WTC11 (cell line): ENCODE data around the gene SLC1A4. TPM values are rescaled to one million over a fixed set of nuclear protein-coding genes. Genes with fewer than 3 reads are reported as not detected.

Experiments used
- ATF1 ChIP-seq: sonication (generic); formaldehyde crosslinking; IDR thresholded peaks from 2 replicates; pipeline ENCODE4 v1.8.1; 2023; ENCODE audit warnings: mild to moderate bottlenecking, moderate library complexity, missing genetic modification reagents
- FOXP1 ChIP-seq: sonication (generic); formaldehyde crosslinking; IDR thresholded peaks from 2 replicates; pipeline ENCODE4 v1.8.0; 2022; ENCODE audit warnings: missing genetic modification reagents, mild to moderate bottlenecking, moderate library complexity, borderline replicate concordance
- GABPB1 ChIP-seq: sonication (generic); formaldehyde crosslinking; IDR thresholded peaks from 2 replicates; pipeline ENCODE4 v1.8.1; 2023; ENCODE audit warnings: mild to moderate bottlenecking, missing genetic modification reagents
- HMGA2 ChIP-seq: fragments of 250-450 bp; sonication (Bioruptor Pico); IDR thresholded peaks from 2 replicates; pipeline ENCODE4 v1.4.0; 2021; ENCODE audit warnings: mild to moderate bottlenecking, moderate library complexity
- MXD4 ChIP-seq: fragments of 250-450 bp; sonication (Bioruptor Pico); IDR thresholded peaks from 2 replicates; pipeline ENCODE4 v1.8.0; 2021; ENCODE audit warnings: mild to moderate bottlenecking, moderate library complexity, borderline replicate concordance
- MYBL2 ChIP-seq: sonication (generic); formaldehyde crosslinking; IDR thresholded peaks from 2 replicates; pipeline ENCODE4 v1.8.1; 2023; ENCODE audit warnings: mild to moderate bottlenecking, moderate library complexity, missing genetic modification reagents
- NFATC4 ChIP-seq: fragments of 250-450 bp; sonication (Bioruptor Pico); IDR thresholded peaks from 2 replicates; pipeline ENCODE4 v1.9.0; 2021; ENCODE audit warnings: mild to moderate bottlenecking
- NFYB ChIP-seq: sonication (generic); formaldehyde crosslinking; conservative IDR thresholded peaks from 2 replicates; pipeline ENCODE4 v1.8.0; 2022; ENCODE audit warnings: low read depth, missing genetic modification reagents
- SP1 ChIP-seq: sonication (generic); formaldehyde crosslinking; conservative IDR thresholded peaks from 2 replicates; pipeline ENCODE4 v1.8.1; 2022; ENCODE audit warnings: missing genetic modification reagents
- ZBTB21 ChIP-seq: sonication (generic); formaldehyde crosslinking; IDR thresholded peaks from 2 replicates; pipeline ENCODE4 v1.8.1; 2023; ENCODE audit warnings: mild to moderate bottlenecking, missing genetic modification reagents, borderline replicate concordance
- ZNF423 ChIP-seq: fragments of 250-450 bp; sonication (Bioruptor Pico); IDR thresholded peaks from 2 replicates; pipeline ENCODE4 v2.1.2; 2022; ENCODE audit warnings: mild to moderate bottlenecking, moderate library complexity
- total RNA-seq: library from RNA; stranded (reverse); gene quantifications from 3 replicates; pipeline ENCODE4 v1.2.3, GENCODE V29; 2021
- TF ChIP-seq, protein P1 (sequence below): sonication (generic); formaldehyde crosslinking; IDR thresholded peaks from 2 replicates; pipeline ENCODE4 v1.8.0; 2023; ENCODE audit warnings: missing genetic modification reagents, mild to moderate bottlenecking, borderline replicate concordance
- TF ChIP-seq, protein P2 (sequence below): sonication (generic); formaldehyde crosslinking; IDR thresholded peaks from 2 replicates; pipeline ENCODE4 v1.8.1; 2022; ENCODE audit warnings: mild to moderate bottlenecking, moderate library complexity, missing genetic modification reagents
- TF ChIP-seq, protein P3 (sequence below): sonication (generic); formaldehyde crosslinking; IDR thresholded peaks from 2 replicates; pipeline ENCODE4 v1.8.1; 2023; ENCODE audit warnings: mild to moderate bottlenecking, missing genetic modification reagents, moderate library complexity
- TF ChIP-seq, protein P4 (sequence below): sonication (generic); formaldehyde crosslinking; conservative IDR thresholded peaks from 2 replicates; pipeline ENCODE4 v1.8.1; 2022; ENCODE audit warnings: mild to moderate bottlenecking, missing genetic modification reagents
- TF ChIP-seq, protein P5 (sequence below): sonication (generic); formaldehyde crosslinking; IDR thresholded peaks from 2 replicates; pipeline ENCODE4 v1.8.1; 2023; ENCODE audit warnings: mild to moderate bottlenecking, missing genetic modification reagents, moderate library complexity
- TF ChIP-seq, protein P6 (sequence below): sonication (generic); formaldehyde crosslinking; IDR thresholded peaks from 2 replicates; pipeline ENCODE4 v1.8.0; 2022; ENCODE audit warnings: mild to moderate bottlenecking, missing genetic modification reagents
- TF ChIP-seq, protein P7 (sequence below): sonication (generic); formaldehyde crosslinking; IDR thresholded peaks from 2 replicates; pipeline ENCODE4 v1.8.0; 2022; ENCODE audit warnings: mild to moderate bottlenecking, missing genetic modification reagents
- TF ChIP-seq, protein P8 (sequence below): sonication (generic); formaldehyde crosslinking; IDR thresholded peaks from 2 replicates; pipeline ENCODE4 v1.8.1; 2022; ENCODE audit warnings: missing genetic modification reagents, borderline replicate concordance

The SLC1A4 gene
- total RNA-seq, 1 experiment from 2014 or later: 1.6 TPM

DNA sequence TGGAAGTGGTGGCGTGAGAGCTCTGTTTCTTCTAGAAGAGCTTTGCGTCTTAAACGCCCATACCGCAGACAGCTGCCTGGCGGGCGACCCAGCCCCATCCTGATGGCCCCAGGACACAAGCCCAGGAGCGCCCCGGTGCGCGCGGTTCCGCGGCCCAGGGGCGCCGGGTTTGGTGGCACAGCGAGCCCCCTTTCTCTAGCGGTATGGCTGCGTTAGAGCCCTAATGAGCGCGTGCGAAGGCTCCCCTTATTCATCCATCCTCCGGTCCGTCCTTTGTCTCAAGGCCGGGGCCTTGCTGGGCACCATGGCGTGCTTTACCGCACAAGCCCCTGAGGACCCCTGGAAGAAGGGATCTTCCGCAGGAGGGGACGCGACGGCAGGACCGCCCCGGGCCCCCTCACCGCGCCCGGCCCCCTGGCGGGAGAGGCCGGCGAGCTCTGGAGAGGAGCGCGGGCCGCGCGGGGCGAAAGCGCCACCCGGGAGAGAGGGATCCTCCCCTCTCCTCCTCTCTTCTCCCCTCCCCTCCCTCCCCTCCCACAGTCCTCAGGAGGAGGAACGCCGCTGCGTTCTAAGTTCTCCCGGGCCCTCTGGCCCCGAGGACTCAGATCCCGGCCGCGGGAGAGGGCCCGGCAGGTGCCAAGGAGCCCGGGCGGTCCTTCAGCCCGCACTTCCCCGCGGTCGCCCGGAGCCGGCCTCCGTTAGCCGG, 626 bp upstream of the SLC1A4 start (continued):
- TF ChIP-seq, protein P1, sequence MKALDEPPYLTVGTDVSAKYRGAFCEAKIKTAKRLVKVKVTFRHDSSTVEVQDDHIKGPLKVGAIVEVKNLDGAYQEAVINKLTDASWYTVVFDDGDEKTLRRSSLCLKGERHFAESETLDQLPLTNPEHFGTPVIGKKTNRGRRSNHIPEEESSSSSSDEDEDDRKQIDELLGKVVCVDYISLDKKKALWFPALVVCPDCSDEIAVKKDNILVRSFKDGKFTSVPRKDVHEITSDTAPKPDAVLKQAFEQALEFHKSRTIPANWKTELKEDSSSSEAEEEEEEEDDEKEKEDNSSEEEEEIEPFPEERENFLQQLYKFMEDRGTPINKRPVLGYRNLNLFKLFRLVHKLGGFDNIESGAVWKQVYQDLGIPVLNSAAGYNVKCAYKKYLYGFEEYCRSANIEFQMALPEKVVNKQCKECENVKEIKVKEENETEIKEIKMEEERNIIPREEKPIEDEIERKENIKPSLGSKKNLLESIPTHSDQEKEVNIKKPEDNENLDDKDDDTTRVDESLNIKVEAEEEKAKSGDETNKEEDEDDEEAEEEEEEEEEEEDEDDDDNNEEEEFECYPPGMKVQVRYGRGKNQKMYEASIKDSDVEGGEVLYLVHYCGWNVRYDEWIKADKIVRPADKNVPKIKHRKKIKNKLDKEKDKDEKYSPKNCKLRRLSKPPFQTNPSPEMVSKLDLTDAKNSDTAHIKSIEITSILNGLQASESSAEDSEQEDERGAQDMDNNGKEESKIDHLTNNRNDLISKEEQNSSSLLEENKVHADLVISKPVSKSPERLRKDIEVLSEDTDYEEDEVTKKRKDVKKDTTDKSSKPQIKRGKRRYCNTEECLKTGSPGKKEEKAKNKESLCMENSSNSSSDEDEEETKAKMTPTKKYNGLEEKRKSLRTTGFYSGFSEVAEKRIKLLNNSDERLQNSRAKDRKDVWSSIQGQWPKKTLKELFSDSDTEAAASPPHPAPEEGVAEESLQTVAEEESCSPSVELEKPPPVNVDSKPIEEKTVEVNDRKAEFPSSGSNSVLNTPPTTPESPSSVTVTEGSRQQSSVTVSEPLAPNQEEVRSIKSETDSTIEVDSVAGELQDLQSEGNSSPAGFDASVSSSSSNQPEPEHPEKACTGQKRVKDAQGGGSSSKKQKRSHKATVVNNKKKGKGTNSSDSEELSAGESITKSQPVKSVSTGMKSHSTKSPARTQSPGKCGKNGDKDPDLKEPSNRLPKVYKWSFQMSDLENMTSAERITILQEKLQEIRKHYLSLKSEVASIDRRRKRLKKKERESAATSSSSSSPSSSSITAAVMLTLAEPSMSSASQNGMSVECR (CRISPR knock-in tag): no peak
- TF ChIP-seq ATF1: no peak
- peak; percentile 72 for TF ChIP-seq ZNF423
- no peak for TF ChIP-seq ZBTB21 (CRISPR knock-in tag)
- TF ChIP-seq, protein P2, sequence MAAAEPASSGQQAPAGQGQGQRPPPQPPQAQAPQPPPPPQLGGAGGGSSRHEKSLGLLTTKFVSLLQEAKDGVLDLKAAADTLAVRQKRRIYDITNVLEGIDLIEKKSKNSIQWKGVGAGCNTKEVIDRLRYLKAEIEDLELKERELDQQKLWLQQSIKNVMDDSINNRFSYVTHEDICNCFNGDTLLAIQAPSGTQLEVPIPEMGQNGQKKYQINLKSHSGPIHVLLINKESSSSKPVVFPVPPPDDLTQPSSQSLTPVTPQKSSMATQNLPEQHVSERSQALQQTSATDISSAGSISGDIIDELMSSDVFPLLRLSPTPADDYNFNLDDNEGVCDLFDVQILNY: no peak
- TF ChIP-seq, protein P3, sequence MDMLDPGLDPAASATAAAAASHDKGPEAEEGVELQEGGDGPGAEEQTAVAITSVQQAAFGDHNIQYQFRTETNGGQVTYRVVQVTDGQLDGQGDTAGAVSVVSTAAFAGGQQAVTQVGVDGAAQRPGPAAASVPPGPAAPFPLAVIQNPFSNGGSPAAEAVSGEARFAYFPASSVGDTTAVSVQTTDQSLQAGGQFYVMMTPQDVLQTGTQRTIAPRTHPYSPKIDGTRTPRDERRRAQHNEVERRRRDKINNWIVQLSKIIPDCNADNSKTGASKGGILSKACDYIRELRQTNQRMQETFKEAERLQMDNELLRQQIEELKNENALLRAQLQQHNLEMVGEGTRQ (CRISPR knock-in tag): no peak
- TF ChIP-seq, protein P4, sequence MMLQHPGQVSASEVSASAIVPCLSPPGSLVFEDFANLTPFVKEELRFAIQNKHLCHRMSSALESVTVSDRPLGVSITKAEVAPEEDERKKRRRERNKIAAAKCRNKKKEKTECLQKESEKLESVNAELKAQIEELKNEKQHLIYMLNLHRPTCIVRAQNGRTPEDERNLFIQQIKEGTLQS (CRISPR knock-in tag): no peak
- TF ChIP-seq, protein P5, sequence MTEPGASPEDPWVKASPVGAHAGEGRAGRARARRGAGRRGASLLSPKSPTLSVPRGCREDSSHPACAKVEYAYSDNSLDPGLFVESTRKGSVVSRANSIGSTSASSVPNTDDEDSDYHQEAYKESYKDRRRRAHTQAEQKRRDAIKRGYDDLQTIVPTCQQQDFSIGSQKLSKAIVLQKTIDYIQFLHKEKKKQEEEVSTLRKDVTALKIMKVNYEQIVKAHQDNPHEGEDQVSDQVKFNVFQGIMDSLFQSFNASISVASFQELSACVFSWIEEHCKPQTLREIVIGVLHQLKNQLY (CRISPR knock-in tag): no peak
- no peak for TF ChIP-seq MXD4 (CRISPR knock-in tag)
- TF ChIP-seq, protein P6, sequence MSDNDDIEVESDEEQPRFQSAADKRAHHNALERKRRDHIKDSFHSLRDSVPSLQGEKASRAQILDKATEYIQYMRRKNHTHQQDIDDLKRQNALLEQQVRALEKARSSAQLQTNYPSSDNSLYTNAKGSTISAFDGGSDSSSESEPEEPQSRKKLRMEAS (CRISPR knock-in tag): peak; percentile 38; the same call in 1 of the 2 replicates
- no peak for TF ChIP-seq NFATC4 (CRISPR knock-in tag)
- TF ChIP-seq MYBL2: 0 out of 2 replicates have a peak, but pooled peaks have one; percentile 42
- no peak for TF ChIP-seq NFYB
- TF ChIP-seq, protein P7, sequence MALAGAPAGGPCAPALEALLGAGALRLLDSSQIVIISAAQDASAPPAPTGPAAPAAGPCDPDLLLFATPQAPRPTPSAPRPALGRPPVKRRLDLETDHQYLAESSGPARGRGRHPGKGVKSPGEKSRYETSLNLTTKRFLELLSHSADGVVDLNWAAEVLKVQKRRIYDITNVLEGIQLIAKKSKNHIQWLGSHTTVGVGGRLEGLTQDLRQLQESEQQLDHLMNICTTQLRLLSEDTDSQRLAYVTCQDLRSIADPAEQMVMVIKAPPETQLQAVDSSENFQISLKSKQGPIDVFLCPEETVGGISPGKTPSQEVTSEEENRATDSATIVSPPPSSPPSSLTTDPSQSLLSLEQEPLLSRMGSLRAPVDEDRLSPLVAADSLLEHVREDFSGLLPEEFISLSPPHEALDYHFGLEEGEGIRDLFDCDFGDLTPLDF: no peak
- TF ChIP-seq GABPB1: no peak
- TF ChIP-seq HMGA2 (CRISPR knock-in tag): no peak
- TF ChIP-seq, protein P8, sequence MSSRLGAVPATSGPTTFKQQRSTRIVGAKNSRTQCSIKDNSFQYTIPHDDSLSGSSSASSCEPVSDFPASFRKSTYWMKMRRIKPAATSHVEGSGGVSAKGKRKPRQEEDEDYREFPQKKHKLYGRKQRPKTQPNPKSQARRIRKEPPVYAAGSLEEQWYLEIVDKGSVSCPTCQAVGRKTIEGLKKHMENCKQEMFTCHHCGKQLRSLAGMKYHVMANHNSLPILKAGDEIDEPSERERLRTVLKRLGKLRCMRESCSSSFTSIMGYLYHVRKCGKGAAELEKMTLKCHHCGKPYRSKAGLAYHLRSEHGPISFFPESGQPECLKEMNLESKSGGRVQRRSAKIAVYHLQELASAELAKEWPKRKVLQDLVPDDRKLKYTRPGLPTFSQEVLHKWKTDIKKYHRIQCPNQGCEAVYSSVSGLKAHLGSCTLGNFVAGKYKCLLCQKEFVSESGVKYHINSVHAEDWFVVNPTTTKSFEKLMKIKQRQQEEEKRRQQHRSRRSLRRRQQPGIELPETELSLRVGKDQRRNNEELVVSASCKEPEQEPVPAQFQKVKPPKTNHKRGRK (CRISPR knock-in tag): 0 out of 2 replicates have a peak, but pooled peaks have one; percentile 12
- no peak for TF ChIP-seq SP1
- TF ChIP-seq FOXP1 (CRISPR knock-in tag): 0 out of 2 replicates have a peak, but pooled peaks have one; percentile 36
